Panc1 (cell line): ENCODE data around the gene SBF1.

Experiments
- CTCF ChIP-seq: fragments of 450-650 bp; IDR thresholded peaks from 2 replicates; pipeline ENCODE4 v1.5.1; 2017; ENCODE audit warnings: mild to moderate bottlenecking
- POLR2AphosphoS5 ChIP-seq: IDR thresholded peaks from 2 replicates; pipeline ENCODE4 v1.6.1; 2012; ENCODE audit warnings: mild to moderate bottlenecking, low read depth, low read length, moderate library complexity
- REST ChIP-seq, 2 experiments: IDR thresholded peaks; 2 replicates each; pipeline ENCODE4 v1.6.1; 2011 to 2012; ENCODE audit warnings: low read depth in 2 of 2, control low read depth in 1 of 2, low read length in 1 of 2, mild to moderate bottlenecking in 1 of 2, moderate library complexity in 1 of 2; ENCODE audit not compliant: insufficient read depth in 1 of 2
- SIN3A ChIP-seq: IDR thresholded peaks from 2 replicates; pipeline ENCODE4 v1.6.1; 2012; ENCODE audit warnings: low read depth, mild to moderate bottlenecking, low read length, moderate library complexity, borderline replicate concordance; ENCODE audit not compliant: insufficient read depth
- TCF7L2 ChIP-seq: IDR thresholded peaks from 2 replicates; pipeline ENCODE4 v1.6.1; 2011; ENCODE audit warnings: mild to moderate bottlenecking, low read depth, low read length, inconsistent platforms

- TF ChIP-seq CTCF, result no peak
- TF ChIP-seq POLR2AphosphoS5, result no peak
- no peak for TF ChIP-seq REST (IDR thresholded peaks at IDR 0.05; ENCODE audit: insufficient read depth in 1 of 2, low read depth in 2 of 2, low read length in 1 of 2)
- no peak for TF ChIP-seq TCF7L2
- TF ChIP-seq SIN3A, result no peak
Measured at GRCh38 chr22:50459016-50459415, 15.8 kb downstream of the SBF1 start.
